HepG2 (cell line): ENCODE results near the gene TMEM184B. TPM values are rescaled to one million over a fixed set of nuclear protein-coding genes. Genes with fewer than 3 reads are reported as not detected.

Experiments
- ARNT2 ChIP-seq: sonication (generic); formaldehyde crosslinking; IDR thresholded peaks from 2 replicates; pipeline ENCODE4 v1.8.0; 2022; ENCODE audit warnings: mild to moderate bottlenecking, low read depth, missing genetic modification reagents, moderate library complexity
- CBX5 ChIP-seq: sonication (generic); formaldehyde crosslinking; IDR thresholded peaks from 2 replicates; pipeline ENCODE4 v1.4.0; 2020; ENCODE audit warnings: missing genetic modification reagents, borderline replicate concordance
- CTCF ChIP-seq: sonication (generic); formaldehyde crosslinking; IDR thresholded peaks from 2 replicates; pipeline ENCODE4 v1.5.0; 2020; ENCODE audit warnings: mild to moderate bottlenecking, missing genetic modification reagents, moderate library complexity
- DRAP1 ChIP-seq: IDR thresholded peaks from 2 replicates; pipeline ENCODE4 v1.6.1; 2016; ENCODE audit warnings: missing genetic modification reagents, missing compliant biosample characterization
- KDM1A ChIP-seq: IDR thresholded peaks from 2 replicates; pipeline ENCODE4 v1.6.1; 2016; ENCODE audit warnings: missing compliant biosample characterization
- NFYB ChIP-seq: sonication (generic); formaldehyde crosslinking; IDR thresholded peaks from 2 replicates; pipeline ENCODE4 v1.4.0; 2020; ENCODE audit warnings: missing genetic modification reagents
- PLRG1 ChIP-seq: fragments of 450-650 bp; conservative IDR thresholded peaks from 2 replicates; pipeline ENCODE4 v1.6.1; 2016
- POLR2A ChIP-seq, 2 experiments: IDR thresholded peaks; 2 replicates each; pipeline ENCODE4 v1.6.1; 2011; ENCODE audit warnings: low read depth in 2 of 2, low read length in 2 of 2, mild to moderate bottlenecking in 1 of 2, moderate library complexity in 1 of 2; ENCODE audit not compliant: insufficient read depth in 1 of 2
- RORA ChIP-seq: sonication (generic); formaldehyde crosslinking; IDR thresholded peaks from 2 replicates; pipeline ENCODE4 v1.5.0; 2020; ENCODE audit warnings: mild to moderate bottlenecking, missing genetic modification reagents, moderate library complexity
- RXRA ChIP-seq: sonication (generic); formaldehyde crosslinking; IDR thresholded peaks from 2 replicates; pipeline ENCODE4 v1.5.1; 2020; ENCODE audit warnings: missing genetic modification reagents
- SIN3A ChIP-seq: IDR thresholded peaks from 2 replicates; pipeline ENCODE4 v1.6.1; 2011; ENCODE audit warnings: low read depth, mild to moderate bottlenecking, control low read depth, low read length, borderline replicate concordance
- SIX1 ChIP-seq: sonication (generic); formaldehyde crosslinking; IDR thresholded peaks from 2 replicates; pipeline ENCODE4 v1.4.0; 2020; ENCODE audit warnings: missing genetic modification reagents, borderline replicate concordance
- SNAPC2 ChIP-seq: sonication (generic); formaldehyde crosslinking; IDR thresholded peaks from 2 replicates; pipeline ENCODE4 v1.8.1; 2022; ENCODE audit warnings: mild to moderate bottlenecking, missing genetic modification reagents
- SSRP1 ChIP-seq: IDR thresholded peaks from 2 replicates; pipeline ENCODE4 v1.6.1; 2016; ENCODE audit warnings: control low read depth
- ZBTB14 ChIP-seq: sonication (generic); formaldehyde crosslinking; IDR thresholded peaks from 2 replicates; pipeline ENCODE4 v1.4.0; 2020; ENCODE audit warnings: missing genetic modification reagents
- ZBTB25 ChIP-seq: IDR thresholded peaks from 2 replicates; pipeline ENCODE4 v1.6.1; 2018; ENCODE audit warnings: missing genetic modification reagents
- ZMYM3 ChIP-seq: sonication (generic); formaldehyde crosslinking; IDR thresholded peaks from 2 replicates; pipeline ENCODE4 v1.5.1; 2020; ENCODE audit warnings: mild to moderate bottlenecking, missing genetic modification reagents
- ZNF639 ChIP-seq: conservative IDR thresholded peaks from 2 replicates; pipeline ENCODE4 v1.6.1; 2018; ENCODE audit warnings: missing genetic modification reagents
- ZNF788 ChIP-seq: sonication (generic); formaldehyde crosslinking; IDR thresholded peaks from 2 replicates; pipeline ENCODE4 v1.5.0; 2020; ENCODE audit warnings: mild to moderate bottlenecking, missing genetic modification reagents, borderline replicate concordance
- ZSCAN29 ChIP-seq: sonication (generic); formaldehyde crosslinking; conservative IDR thresholded peaks from 2 replicates; pipeline ENCODE4 v1.4.0; 2020; ENCODE audit warnings: mild to moderate bottlenecking, missing genetic modification reagents
- polyA plus RNA-seq, 8 experiments: library from polyadenylated mRNA; depleted of rRNA in 3 of 8; stranded (reverse) in 7 of 8; unstranded in 1 of 8; fragments of >200 nt; fragmentation: Illumina TruSeq in 4 of 8; extraction: Trizol in 4 of 8; gene quantifications; 2 replicates each; pipeline versions ENCODE4 v1.2.1 to v1.2.3, GENCODE V29; 2011 to 2016; ENCODE audit warnings: low read depth in 4 of 8, missing spikeins in 1 of 8, mixed read lengths in 1 of 8; ENCODE audit not compliant: insufficient read depth in 1 of 8
- total RNA-seq, 5 experiments: library from RNA; depleted of rRNA; stranded (reverse); fragments of >200 nt; fragmentation: Illumina TruSeq; extraction: Trizol; gene quantifications; 2 replicates each; pipeline ENCODE4 v1.2.3, GENCODE V29; 2016; ENCODE audit warnings: low read depth in 1 of 5

TMEM184B gene
- total and polyA plus RNA-seq, 2 of the 13 experiments (the other 11 are each of a cell fraction or from before 2014, with no cell fraction given) = 15.9 to 16.0 TPM

- TF ChIP-seq ARNT2 (CRISPR knock-in tag) (no peak; the same call in 1 of the 2 replicates), SIX1 (CRISPR knock-in tag) (no peak), ZMYM3 (peak; percentile 88), DRAP1 (CRISPR knock-in tag) (0 out of 2 replicates have a peak, but pooled peaks have one; percentile 33), CBX5 (0 out of 2 replicates have a peak, but pooled peaks have one; percentile 25), ZBTB14 (CRISPR knock-in tag) (peak; percentile 74), RXRA (CRISPR knock-in tag) (0 out of 2 replicates have a peak, but pooled peaks have one; percentile 28), ZNF639 (CRISPR knock-in tag) (peak; percentile 94), CTCF (CRISPR knock-in tag) (no peak), PLRG1 (no peak), SSRP1 (no peak), RORA (CRISPR knock-in tag) (no peak), POLR2A (IDR thresholded peaks at IDR 0.05; ENCODE audit: insufficient read depth in 1 of 2, low read depth in 2 of 2, low read length in 2 of 2) (peak in 1 of 2 experiments; percentile 55; a peak in 2 of 4 replicates), ZBTB25 (CRISPR knock-in tag) (peak; percentile 96), SNAPC2 (no peak), ZSCAN29 (CRISPR knock-in tag) (no peak), KDM1A (CRISPR knock-in tag) (0 out of 2 replicates have a peak, but pooled peaks have one; percentile 33), ZNF788 (CRISPR knock-in tag) (peak; percentile 24; the same call in 1 of the 2 replicates), NFYB (no peak), SIN3A (no peak)
Measured at GRCh38 chr22:38317122-38317994, 44.5 kb upstream of the TMEM184B start, which contains the start of gene CSNK1E (continued).
